ENCODE results near the gene B4GALT2. TPM values are rescaled to one million over a fixed set of nuclear protein-coding genes. Genes with fewer than 3 reads are reported as not detected.

Gene B4GALT2
- polyA plus RNA-seq, 1 of the 3 experiments (the other 2 are of a cell fraction), result 48.0 TPM

- Histone ChIP-seq H3K27me3 (ENCODE audit: insufficient read depth) (no peaks in the 10 kb centered on the region), H3K9ac (no peak overlapping the region), H3K36me3 (replicated peaks in 1 of 2; ENCODE audit: control insufficient read depth in 1 of 2, insufficient read depth in 2 of 2, low read length in 1 of 2) (no peaks in the 10 kb centered on the region), H3K4me3 (ENCODE audit: low read depth in 2 of 2, low read length in 1 of 2) (no peak overlapping the region), H3K79me2 (ENCODE audit: insufficient read depth) (no peaks in the 10 kb centered on the region), H3K27ac (ENCODE audit: low read depth in 2 of 2, low read length in 1 of 2) (peak overlapping the region in 1 of 2 experiments; percentile 99; a peak in 2 of 4 replicates), H2AFZ (ENCODE audit: low read depth) (no peak overlapping the region), H3K4me2 (no peak overlapping the region), H3F3A (replicated peaks; ENCODE audit: insufficient read depth) (peaks cover 4% of the 10 kb centered on the region), H4K20me1 (ENCODE audit: insufficient read depth) (no peaks in the 10 kb centered on the region), H3K9me2 (no peaks in the 10 kb centered on the region), H3K9me3 (no peaks in the 10 kb centered on the region), H3K4me1 (ENCODE audit: control insufficient read depth in 1 of 2, insufficient read depth in 2 of 2, low read depth in 1 of 2, low read length in 1 of 2) (peaks cover 0 to 67% of the 10 kb centered on the region in 2 experiments; a peak in 2 of 4 replicates)
- CTCF ChIA-PET, result interaction anchor here (0.9 to 20.6 kb wide), 3 partner anchors 8 to 62 kb away, joined by 3 to 598 read pairs (median 3); partner anchors contain the start of gene SLC6A9
- DNase-seq, result peak; percentile 62
- TF ChIP-seq TEAD4 (IDR thresholded peaks at IDR 0.05; ENCODE audit: borderline replicate concordance, insufficient read depth) (no peak), CTCF (IDR thresholded peaks at IDR 0.05) (no peak), USF1 (IDR thresholded peaks at IDR 0.05; ENCODE audit: borderline replicate concordance, low read depth) (no peak), FOXM1 (IDR thresholded peaks at IDR 0.05; ENCODE audit: low read depth) (no peak), MXI1 (IDR thresholded peaks at IDR 0.05; ENCODE audit: low read depth, low read length) (no peak), GABPA (IDR thresholded peaks at IDR 0.05; ENCODE audit: low read depth) (no peak), FOSL2 (IDR thresholded peaks at IDR 0.05; ENCODE audit: borderline replicate concordance, low read depth) (no peak)
- 95% methylated on average over 10 of the region's 22 CpGs for WGBS (ENCODE audit: low lambda C conversion rate)
- POLR2A ChIA-PET, result no interaction called here
These were observed 18.4 kb downstream of the B4GALT2 start for GRCh38 chr1:43997295-43997999.

- H3K9me3 ChIP-seq, result no peaks in the 10 kb centered on the region
- no peaks in the 10 kb centered on the region for H3K27me3 ChIP-seq (ENCODE audit: insufficient read depth)
- no peak overlapping the region for H3K9ac ChIP-seq
- H4K20me1 ChIP-seq (ENCODE audit: insufficient read depth), result no peaks in the 10 kb centered on the region
- no peak overlapping the region for H3K4me3 ChIP-seq (ENCODE audit: low read depth in 2 of 2, low read length in 1 of 2)
- H3K4me2 ChIP-seq, result no peak overlapping the region
- peak overlapping the region in 1 of 2 experiments; percentile 99; a peak in 2 of 4 replicates for H3K27ac ChIP-seq (ENCODE audit: low read depth in 2 of 2, low read length in 1 of 2)
- TF ChIP-seq NRF1 (IDR thresholded peaks at IDR 0.05; ENCODE audit: low read depth, low read length) (no peak), USF1 (IDR thresholded peaks at IDR 0.05; ENCODE audit: borderline replicate concordance, low read depth) (no peak), RAD21 (IDR thresholded peaks at IDR 0.05; ENCODE audit: low read length) (no peak), ZBTB33 (IDR thresholded peaks at IDR 0.05; ENCODE audit: borderline replicate concordance, low read depth) (no peak), USF2 (IDR thresholded peaks at IDR 0.05; ENCODE audit: borderline replicate concordance, low read depth, low read length) (no peak), REST (IDR thresholded peaks at IDR 0.05; ENCODE audit: low read depth, low read length) (no peak)
- 94% methylated on average over 10 of the region's 11 CpGs for WGBS (ENCODE audit: low lambda C conversion rate)
- H3F3A ChIP-seq (replicated peaks; ENCODE audit: insufficient read depth), result peaks cover 4% of the 10 kb centered on the region
- ChIA-PET POLR2A (no interaction called here), CTCF (interaction anchor here (4.3 to 20.6 kb wide), 2 partner anchors 28 to 50 kb away, joined by 21 to 598 read pairs; partner anchors contain the start of gene SLC6A9)
- H3K4me1 ChIP-seq (ENCODE audit: control insufficient read depth in 1 of 2, insufficient read depth in 2 of 2, low read depth in 1 of 2, low read length in 1 of 2), result peaks cover 0 to 63% of the 10 kb centered on the region in 2 experiments; a peak in 2 of 4 replicates
- H3K79me2 ChIP-seq (ENCODE audit: insufficient read depth), result no peaks in the 10 kb centered on the region
- H3K36me3 ChIP-seq (replicated peaks in 1 of 2; ENCODE audit: control insufficient read depth in 1 of 2, insufficient read depth in 2 of 2, low read length in 1 of 2), result no peaks in the 10 kb centered on the region
- H3K9me2 ChIP-seq, result no peaks in the 10 kb centered on the region
- no peak overlapping the region for H2AFZ ChIP-seq (ENCODE audit: low read depth)
- DNase-seq, result no peak
These were observed 19.0 kb downstream of the B4GALT2 start for GRCh38 chr1:43998000-43998378.
